Ovary (tissue), 9 donors: ENCODE data around the gene VPS8. TPM values are rescaled to one million over a fixed set of nuclear protein-coding genes. Genes with fewer than 3 reads are reported as not detected.

ENCODE experiments used
- DNase-seq, 5 donors: peaks; one replicate each; pipeline ENCODE4 v3.0.0-alpha.2; 2019 to 2020
- H3K27ac ChIP-seq, 2 donors: fragments of 200-600 bp; one replicate each; pipeline versions ENCODE4 v1.5.1 to v1.8.0; 2019 to 2022
- H3K27me3 ChIP-seq: fragments of 200-600 bp; one replicate; pipeline ENCODE4 v1.8.0; 2022
- H3K36me3 ChIP-seq: fragments of 200-600 bp; sonication (generic); one replicate; pipeline ENCODE4 v1.5.1; 2019
- H3K4me1 ChIP-seq: one replicate; pipeline ENCODE4 v1.8.1; 2013; ENCODE audit warnings: mild to moderate bottlenecking, moderate library complexity; ENCODE audit not compliant: insufficient read depth
- H3K4me3 ChIP-seq: fragments of 200-600 bp; sonication (generic); one replicate; pipeline ENCODE4 v1.5.1; 2017
- H3K9me3 ChIP-seq, 2 donors: fragments of 200-600 bp in 1 of 2; sonication (generic) in 1 of 2; one replicate each; pipeline versions ENCODE4 v1.5.1 to v1.8.1; 2013 to 2019; ENCODE audit warnings: mild to moderate bottlenecking in 1 of 2, moderate library complexity in 1 of 2
- EP300 ChIP-seq: sonication (generic); formaldehyde crosslinking; IDR thresholded peaks from one replicate; pipeline ENCODE4 v1.6.1; 2017; ENCODE audit warnings: antibody characterized with exemption
- POLR2A ChIP-seq: fragments of 450-650 bp; IDR thresholded peaks from one replicate; pipeline ENCODE4 v1.6.1; 2017; ENCODE audit warnings: antibody characterized with exemption, mild to moderate bottlenecking, moderate library complexity
- WGBS, 3 donors: extraction: QIAGEN DNeasy Blood & Tissue Kit in 1 of 3; methylation state at CpG; one replicate each; pipeline versions ENCODE4 v1.1.5 to v1.1.7; 2013 to 2017; 5-methylcytosine and 5-hydroxymethylcytosine counted together
- intact Hi-C, 4 donors: fragments of 100-400 bp; cut with DNase I; formaldehyde crosslinking; loops; one replicate each; pipeline versions ENCODE4 v1.11.0 to v1.15.1; 2022 to 2023
- polyA plus RNA-seq, 2 donors: library from polyadenylated mRNA; stranded (reverse); fragments of 200-250 nt in 1 of 2; fragments of 350-450 nt in 1 of 2; fragmentation: Illumina TruSeq in 1 of 2; extraction: RNeasy Lipid Tissue Mini Kit (QIAGEN cat#74804) in 1 of 2; gene quantifications; one replicate each; pipeline ENCODE4 v1.2.3, GENCODE V29; 2013 to 2014
- total RNA-seq, 7 donors: library from RNA; depleted of rRNA in 2 of 7; stranded (reverse); fragments of >200 nt in 2 of 7; fragmentation: NEBNext Ultra II Directional in 3 of 7; extraction: Animal tissue kit (Norgen Biotek cat#: 25700) in 3 of 7; gene quantifications; one replicate each; pipeline versions ENCODE4 v1.1.0 to v1.2.4, GENCODE V29; 2016 to 2023
- TF ChIP-seq, protein P1 (sequence below), 3 donors: fragments of 450-650 bp in 2 of 3; fragments of 200-600 bp in 1 of 3; IDR thresholded peaks; one replicate each; pipeline versions ENCODE4 v1.5.1 to v1.8.0; 2016 to 2022; ENCODE audit warnings: antibody characterized with exemption in 3 of 3, mild to moderate bottlenecking in 1 of 3
- donor health status: DM: no; HTN: no; CAD: no; lungs with moderate emphysema.
- donor health status: DM: no; HTN: no; CAD: no.
- donor health status: Bipolar disorder and iron deficiency.
- donor health status: DM: yes; HTN: yes; CAD: no.
- donor health status: DM: no; HTN: no; CAD: no.
- donor health status: DM: yes; HTN: yes; CAD: no.

VPS8 gene
- total and polyA plus RNA-seq, 9 donors: 15.0 to 58.8 (median 42.7) TPM

DNA sequence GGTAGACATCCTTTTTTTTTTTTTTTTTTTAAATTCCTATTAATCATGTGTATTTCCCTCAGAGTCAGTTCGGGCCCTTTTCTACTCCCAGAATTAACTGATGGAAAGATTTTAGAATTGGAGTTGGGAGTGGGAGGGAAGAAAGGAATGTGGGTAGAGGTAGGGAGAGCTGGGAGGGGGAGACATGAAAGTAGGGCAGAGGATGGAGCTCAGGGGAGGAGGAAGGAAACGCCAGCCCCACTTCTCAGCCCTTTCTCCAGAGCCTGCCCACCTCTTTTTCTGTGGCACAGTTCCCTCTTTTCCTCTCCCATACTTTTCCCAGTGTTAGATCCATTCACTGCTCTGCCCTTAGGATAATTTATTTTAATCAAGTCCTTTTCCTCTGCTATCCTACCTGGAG is 129.4 kb downstream of the VPS8 start:
- H3K36me3 ChIP-seq: no peaks in the 10 kb centered on the region
- H3K4me3 ChIP-seq: no peak overlapping the region
- no peak overlapping the region for H3K27ac ChIP-seq
- H3K4me1 ChIP-seq: no peaks in the 10 kb centered on the region
- intact Hi-C loops: no loop called here
- 76 to 89% (median 81%) methylated on average over 2 of the region's 2 CpGs for WGBS, 3 donors
- no peak for TF ChIP-seq POLR2A
- TF ChIP-seq EP300: no peak
- TF ChIP-seq, protein P1, sequence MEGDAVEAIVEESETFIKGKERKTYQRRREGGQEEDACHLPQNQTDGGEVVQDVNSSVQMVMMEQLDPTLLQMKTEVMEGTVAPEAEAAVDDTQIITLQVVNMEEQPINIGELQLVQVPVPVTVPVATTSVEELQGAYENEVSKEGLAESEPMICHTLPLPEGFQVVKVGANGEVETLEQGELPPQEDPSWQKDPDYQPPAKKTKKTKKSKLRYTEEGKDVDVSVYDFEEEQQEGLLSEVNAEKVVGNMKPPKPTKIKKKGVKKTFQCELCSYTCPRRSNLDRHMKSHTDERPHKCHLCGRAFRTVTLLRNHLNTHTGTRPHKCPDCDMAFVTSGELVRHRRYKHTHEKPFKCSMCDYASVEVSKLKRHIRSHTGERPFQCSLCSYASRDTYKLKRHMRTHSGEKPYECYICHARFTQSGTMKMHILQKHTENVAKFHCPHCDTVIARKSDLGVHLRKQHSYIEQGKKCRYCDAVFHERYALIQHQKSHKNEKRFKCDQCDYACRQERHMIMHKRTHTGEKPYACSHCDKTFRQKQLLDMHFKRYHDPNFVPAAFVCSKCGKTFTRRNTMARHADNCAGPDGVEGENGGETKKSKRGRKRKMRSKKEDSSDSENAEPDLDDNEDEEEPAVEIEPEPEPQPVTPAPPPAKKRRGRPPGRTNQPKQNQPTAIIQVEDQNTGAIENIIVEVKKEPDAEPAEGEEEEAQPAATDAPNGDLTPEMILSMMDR (IDR thresholded peaks at IDR 0.05): no peak
- no peaks in the 10 kb centered on the region for H3K9me3 ChIP-seq
- H3K27me3 ChIP-seq: no peaks in the 10 kb centered on the region
- no peak for DNase-seq

DNA sequence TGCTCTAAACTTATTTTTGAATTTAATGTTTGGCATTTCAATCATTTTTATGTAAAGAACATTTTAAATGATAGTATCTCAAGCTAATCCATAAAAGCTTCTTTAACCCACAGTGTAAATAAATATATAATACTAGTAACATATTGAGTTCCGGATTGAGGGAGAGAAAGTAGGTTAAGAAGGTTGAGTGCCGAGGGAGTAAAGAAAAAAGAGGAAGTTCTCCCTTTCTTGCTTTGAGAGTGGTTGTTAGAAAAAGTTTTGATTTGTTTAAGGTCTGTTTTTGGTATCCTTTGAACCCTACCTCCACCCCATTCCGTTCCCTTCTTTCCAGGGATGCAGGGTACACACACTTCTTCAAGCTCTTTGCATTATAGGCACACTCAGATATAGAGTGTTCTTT is 130.8 kb downstream of the VPS8 start:
- DNase-seq: no peak
- Histone ChIP-seq H3K36me3 (no peaks in the 10 kb centered on the region), H3K27me3 (no peaks in the 10 kb centered on the region), H3K9me3 (no peaks in the 10 kb centered on the region), H3K27ac (no peak overlapping the region), H3K4me3 (no peak overlapping the region), H3K4me1 (no peaks in the 10 kb centered on the region)
- intact Hi-C loops: no loop called here
- WGBS, 3 donors: 94 to 97% (median 96%) methylated on average over 3 of the region's 3 CpGs
- TF ChIP-seq POLR2A: no peak
- no peak for TF ChIP-seq EP300
- TF ChIP-seq, protein P1 (IDR thresholded peaks at IDR 0.05): no peak

DNA sequence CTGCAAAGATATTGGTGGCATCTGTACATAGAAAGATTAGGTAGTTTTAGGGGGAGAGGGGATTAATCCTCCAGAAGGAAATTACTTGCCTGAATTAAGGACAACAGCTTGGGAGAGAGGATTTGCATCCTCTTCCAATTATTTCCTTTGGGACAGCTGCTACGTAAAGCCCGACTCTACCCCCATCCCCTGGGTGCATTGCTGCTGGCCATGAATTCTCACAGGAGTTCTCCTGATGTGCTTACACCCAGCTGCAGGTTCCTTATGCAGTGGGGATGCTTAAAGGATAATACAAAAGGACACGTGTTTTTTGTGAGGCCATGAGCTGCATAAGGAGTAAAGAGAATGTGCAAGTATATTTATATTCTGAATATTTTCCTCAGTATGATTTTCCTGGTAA is 132.3 kb downstream of the VPS8 start:
- Histone ChIP-seq H3K9me3 (no peaks in the 10 kb centered on the region), H3K4me3 (no peak overlapping the region), H3K27ac (no peak overlapping the region), H3K36me3 (no peaks in the 10 kb centered on the region), H3K27me3 (no peaks in the 10 kb centered on the region), H3K4me1 (no peaks in the 10 kb centered on the region)
- 91% methylated on average over 3 of the region's 3 CpGs for WGBS, 3 donors
- TF ChIP-seq EP300 (no peak), POLR2A (no peak)
- TF ChIP-seq, protein P1 (IDR thresholded peaks at IDR 0.05): no peak
- no peak for DNase-seq
- intact Hi-C loops: no loop called here

DNA sequence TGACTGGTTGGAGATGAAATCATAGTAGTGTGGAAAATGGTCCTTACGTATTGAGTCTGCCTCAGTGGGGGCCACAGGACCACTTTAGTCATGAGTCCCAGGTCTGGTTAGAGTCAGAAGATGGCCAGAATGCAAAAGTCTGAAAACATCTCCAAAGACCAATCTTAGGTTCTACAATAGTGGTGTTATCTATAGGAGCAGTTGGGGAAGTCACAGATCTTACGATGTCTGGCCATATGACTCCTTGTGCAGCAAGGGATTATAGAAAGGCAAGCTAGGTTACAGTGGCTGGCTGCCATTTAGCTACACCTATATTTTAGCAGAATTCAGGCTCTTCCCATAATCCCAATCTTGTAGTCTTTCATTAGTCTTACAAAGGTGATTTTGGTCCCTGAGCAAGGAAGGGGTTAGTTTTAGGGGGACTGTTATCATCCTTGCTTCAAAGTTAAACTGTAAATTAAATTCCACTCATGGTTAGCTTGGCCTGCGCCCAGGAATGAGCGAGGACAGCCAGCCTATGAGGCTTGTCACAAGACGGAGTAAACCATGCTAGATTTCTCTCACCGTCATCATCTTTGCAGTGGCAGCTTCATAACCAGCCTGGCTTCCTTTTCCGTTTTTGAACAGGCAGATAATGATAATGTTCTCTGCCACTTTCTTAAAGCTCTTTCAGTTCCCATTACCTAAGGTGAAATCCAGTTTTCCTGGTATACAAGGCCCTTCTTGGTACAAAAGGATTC is 134.1 kb downstream of the VPS8 start:
- no peak overlapping the region for H3K4me3 ChIP-seq
- TF ChIP-seq POLR2A (no peak), EP300 (no peak)
- TF ChIP-seq, protein P1 (IDR thresholded peaks at IDR 0.05): no peak
- no peak for DNase-seq
- intact Hi-C loops: no loop called here
- no peaks in the 10 kb centered on the region for H3K9me3 ChIP-seq
- no peaks in the 10 kb centered on the region for H3K36me3 ChIP-seq
- WGBS, 3 donors: 53 to 64% (median 54%) methylated on average over 7 of the region's 7 CpGs
- no peak overlapping the region for H3K27ac ChIP-seq
- H3K27me3 ChIP-seq: no peaks in the 10 kb centered on the region
- no peaks in the 10 kb centered on the region for H3K4me1 ChIP-seq
